ENCODE data around the gene AGK.

- no peak for TF ChIP-seq EZH2 (IDR thresholded peaks at IDR 0.05; ENCODE audit: borderline replicate concordance, low read depth, low read length, poor library complexity, severe bottlenecking)
- peak; percentile 96 for TF ChIP-seq CTCF (conservative IDR thresholded peaks at IDR 0.05; ENCODE audit: low read depth, low read length)
These were observed 17.9 kb upstream of the AGK start for GRCh38 chr7:141533149-141533949.

Measured in A673 (cell line).